Mesendoderm (in vitro differentiated cells): Measurements from ENCODE around the gene HDHD3.

Source experiments
- DNase-seq: peaks from one replicate; pipeline ENCODE4 v3.0.0; 2013
- H2AK5ac ChIP-seq: 2 replicates; pipeline ENCODE4 v1.6.1; 2013; ENCODE audit warnings: low read length, inconsistent platforms
- H2BK120ac ChIP-seq: 2 replicates; pipeline ENCODE4 v1.6.1; 2013; ENCODE audit warnings: low read depth, mild to moderate bottlenecking, low read length, moderate library complexity, mixed read lengths
- H2BK15ac ChIP-seq: replicated peaks from 2 replicates; pipeline ENCODE4 v1.6.1; 2013; ENCODE audit warnings: low read depth, mild to moderate bottlenecking, moderate library complexity
- H2BK5ac ChIP-seq: 2 replicates; pipeline ENCODE4 v1.6.1; 2013; ENCODE audit warnings: low read length, inconsistent platforms
- H3K18ac ChIP-seq: 2 replicates; pipeline ENCODE4 v1.6.1; 2013; ENCODE audit warnings: mild to moderate bottlenecking, low read length, mixed read lengths
- H3K23ac ChIP-seq: one replicate; pipeline ENCODE4 v1.6.1; 2013; ENCODE audit warnings: low read length
- H3K27ac ChIP-seq: 2 replicates; pipeline ENCODE4 v1.5.1; 2013; ENCODE audit warnings: low read depth, mild to moderate bottlenecking, inconsistent platforms, low read length, moderate library complexity
- H3K27me3 ChIP-seq: 2 replicates; pipeline ENCODE4 v1.6.1; 2013; ENCODE audit warnings: low read length, control low read depth, mild to moderate bottlenecking, inconsistent platforms; ENCODE audit not compliant: insufficient read depth, poor library complexity
- H3K36me3 ChIP-seq: 2 replicates; pipeline ENCODE4 v1.6.1; 2013; ENCODE audit warnings: low read length, inconsistent platforms; ENCODE audit not compliant: control insufficient read depth, insufficient read depth
- H3K4ac ChIP-seq: one replicate; pipeline ENCODE4 v1.6.1; 2013; ENCODE audit warnings: low read depth, mild to moderate bottlenecking, low read length, moderate library complexity
- H3K4me1 ChIP-seq: 2 replicates; pipeline ENCODE4 v1.6.1; 2013; ENCODE audit warnings: low read depth, low read length, inconsistent platforms; ENCODE audit not compliant: control insufficient read depth
- H3K4me2 ChIP-seq: 2 replicates; pipeline ENCODE4 v1.6.1; 2013; ENCODE audit warnings: low read length
- H3K4me3 ChIP-seq: 2 replicates; pipeline ENCODE4 v1.5.1; 2013; ENCODE audit warnings: mild to moderate bottlenecking, low read length
- H3K56ac ChIP-seq: one replicate; pipeline ENCODE4 v1.6.1; 2013; ENCODE audit warnings: low read length
- H3K79me1 ChIP-seq: 2 replicates; pipeline ENCODE4 v1.6.1; 2013; ENCODE audit warnings: low read length, inconsistent platforms
- H3K79me2 ChIP-seq: 2 replicates; pipeline ENCODE4 v1.6.1; 2013; ENCODE audit warnings: mild to moderate bottlenecking, low read length; ENCODE audit not compliant: control insufficient read depth, insufficient read depth
- H3K9ac ChIP-seq: 2 replicates; pipeline ENCODE4 v1.6.1; 2013; ENCODE audit warnings: low read length, inconsistent platforms
- H4K5ac ChIP-seq: one replicate; pipeline ENCODE4 v1.6.1; 2013; ENCODE audit warnings: low read length
- H4K8ac ChIP-seq: one replicate; pipeline ENCODE4 v1.6.1; 2013; ENCODE audit warnings: low read depth, mild to moderate bottlenecking, control low read depth, low read length, moderate library complexity
- WGBS: extraction: QIAGEN DNeasy Blood & Tissue Kit; methylation state at CpG from one replicate; pipeline ENCODE4 v1.1.7; 2013; ENCODE audit warnings: low lambda C conversion rate, missing lambda C conversion rate; ENCODE audit not compliant: insufficient coverage; ENCODE audit errors: extremely low coverage; 5-methylcytosine and 5-hydroxymethylcytosine counted together

The HDHD3 gene

GRCh38 chr9:113345190-113345589 lies 31.6 kb downstream of the HDHD3 start:
- no peak overlapping the region for H4K8ac ChIP-seq
- H3K4me3 ChIP-seq, result no peak overlapping the region
- no peaks in the 10 kb centered on the region for H3K4me1 ChIP-seq
- peaks cover 9% of the 10 kb centered on the region for H3K27me3 ChIP-seq
- H3K4me2 ChIP-seq, result no peak overlapping the region
- H3K9ac ChIP-seq, result no peak overlapping the region
- no peaks in the 10 kb centered on the region for H3K36me3 ChIP-seq
- no peaks in the 10 kb centered on the region for H3K79me1 ChIP-seq
- H3K79me2 ChIP-seq, result no peaks in the 10 kb centered on the region
- H2BK5ac ChIP-seq, result no peak overlapping the region
- H3K56ac ChIP-seq, result no peak overlapping the region
- no peak overlapping the region for H4K5ac ChIP-seq
- H2AK5ac ChIP-seq, result no peak overlapping the region
- no peak for DNase-seq
- no peak overlapping the region for H3K18ac ChIP-seq
- no peak overlapping the region for H3K4ac ChIP-seq
- no CpG with 5 or more reads among the region's 2 CpGs for WGBS
- no peak overlapping the region for H2BK120ac ChIP-seq
- H2BK15ac ChIP-seq, result no peak overlapping the region
- H3K23ac ChIP-seq, result no peak overlapping the region
- H3K27ac ChIP-seq, result no peak overlapping the region

DNA sequence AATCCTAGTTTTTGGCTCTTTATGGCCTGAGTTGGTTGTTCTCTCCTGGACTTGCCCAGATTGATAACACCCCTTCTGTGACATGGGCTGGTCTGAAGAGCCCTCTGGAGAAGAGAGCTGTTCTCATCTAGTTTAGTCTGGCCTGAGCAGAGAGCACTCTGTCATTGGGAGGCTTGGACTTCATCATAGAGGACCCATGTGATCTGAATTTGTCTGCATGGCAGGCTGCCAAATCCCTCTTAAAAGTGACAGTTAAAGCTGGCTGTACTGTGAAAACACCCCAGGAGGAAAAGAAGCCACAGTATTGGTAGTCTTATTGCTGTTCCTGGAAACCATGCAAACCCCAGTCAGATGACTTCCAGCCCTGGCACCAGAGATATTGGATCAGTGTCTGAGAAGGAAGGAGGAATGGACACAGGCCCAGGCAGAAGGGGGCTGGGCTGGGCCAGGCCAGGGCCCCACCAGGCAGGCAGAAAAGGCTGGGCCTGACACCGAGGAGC lies 33.0 kb downstream of the HDHD3 start:
- Histone ChIP-seq H3K36me3 (no peaks in the 10 kb centered on the region), H2BK5ac (no peak overlapping the region), H3K4me3 (no peak overlapping the region), H3K79me2 (no peaks in the 10 kb centered on the region), H4K8ac (no peak overlapping the region), H2BK120ac (no peak overlapping the region), H2AK5ac (no peak overlapping the region), H3K9ac (no peak overlapping the region), H3K4me1 (no peaks in the 10 kb centered on the region), H3K18ac (no peak overlapping the region), H3K56ac (no peak overlapping the region), H3K79me1 (no peaks in the 10 kb centered on the region), H3K27ac (no peak overlapping the region), H3K27me3 (no peaks in the 10 kb centered on the region), H3K4me2 (no peak overlapping the region), H4K5ac (no peak overlapping the region), H2BK15ac (no peak overlapping the region), H3K23ac (no peak overlapping the region), H3K4ac (no peak overlapping the region)
- no CpG with 5 or more reads among the region's 1 CpG for WGBS
- no peak for DNase-seq

DNA sequence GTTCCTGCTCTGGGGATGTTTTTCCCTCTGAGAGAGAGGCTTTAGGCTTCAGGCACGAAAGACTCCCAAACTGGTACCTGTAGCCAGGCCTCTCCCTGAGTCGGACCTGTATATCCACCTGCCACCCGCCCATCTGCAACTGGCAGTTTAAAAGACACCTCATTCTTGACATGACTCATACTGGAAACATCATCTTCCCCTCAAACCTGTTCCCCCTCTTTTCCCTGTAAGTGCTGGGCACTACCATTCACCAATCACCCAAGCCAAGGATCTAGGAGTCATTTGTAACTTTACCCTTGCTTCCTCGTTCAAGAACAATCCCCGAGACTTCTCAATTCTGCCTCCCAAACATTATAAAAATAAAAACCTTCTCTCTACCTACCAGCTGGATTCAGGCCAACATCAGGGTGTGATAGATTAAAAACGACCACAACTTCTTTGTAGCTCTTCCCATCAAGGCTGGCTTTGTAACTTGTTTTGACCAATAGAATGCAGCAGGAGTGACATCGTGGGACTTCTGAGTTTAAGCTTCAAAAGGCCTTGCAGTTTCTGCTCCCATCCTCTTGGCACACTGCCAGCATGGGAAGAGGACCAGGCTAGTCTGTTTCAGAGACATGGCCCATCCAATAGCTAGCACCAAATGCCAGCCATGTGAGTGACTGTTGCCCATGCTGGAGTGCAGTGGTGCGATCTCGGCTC lies 34.9 kb downstream of the HDHD3 start:
- H3K79me2 ChIP-seq, result no peaks in the 10 kb centered on the region
- no peak overlapping the region for H3K56ac ChIP-seq
- no peak overlapping the region for H3K4me2 ChIP-seq
- H3K4me3 ChIP-seq, result no peak overlapping the region
- no peak overlapping the region for H2BK120ac ChIP-seq
- peak; percentile 25 for DNase-seq
- H3K27me3 ChIP-seq, result no peaks in the 10 kb centered on the region
- no peak overlapping the region for H4K8ac ChIP-seq
- H3K36me3 ChIP-seq, result no peaks in the 10 kb centered on the region
- no peak overlapping the region for H4K5ac ChIP-seq
- H3K9ac ChIP-seq, result no peak overlapping the region
- no peak overlapping the region for H3K27ac ChIP-seq
- H3K23ac ChIP-seq, result no peak overlapping the region
- no peaks in the 10 kb centered on the region for H3K4me1 ChIP-seq
- WGBS, result no CpG with 5 or more reads among the region's 9 CpGs
- no peak overlapping the region for H2BK15ac ChIP-seq
- H3K79me1 ChIP-seq, result no peaks in the 10 kb centered on the region
- H2BK5ac ChIP-seq, result no peak overlapping the region
- no peak overlapping the region for H2AK5ac ChIP-seq
- H3K4ac ChIP-seq, result no peak overlapping the region
- H3K18ac ChIP-seq, result no peak overlapping the region

DNA sequence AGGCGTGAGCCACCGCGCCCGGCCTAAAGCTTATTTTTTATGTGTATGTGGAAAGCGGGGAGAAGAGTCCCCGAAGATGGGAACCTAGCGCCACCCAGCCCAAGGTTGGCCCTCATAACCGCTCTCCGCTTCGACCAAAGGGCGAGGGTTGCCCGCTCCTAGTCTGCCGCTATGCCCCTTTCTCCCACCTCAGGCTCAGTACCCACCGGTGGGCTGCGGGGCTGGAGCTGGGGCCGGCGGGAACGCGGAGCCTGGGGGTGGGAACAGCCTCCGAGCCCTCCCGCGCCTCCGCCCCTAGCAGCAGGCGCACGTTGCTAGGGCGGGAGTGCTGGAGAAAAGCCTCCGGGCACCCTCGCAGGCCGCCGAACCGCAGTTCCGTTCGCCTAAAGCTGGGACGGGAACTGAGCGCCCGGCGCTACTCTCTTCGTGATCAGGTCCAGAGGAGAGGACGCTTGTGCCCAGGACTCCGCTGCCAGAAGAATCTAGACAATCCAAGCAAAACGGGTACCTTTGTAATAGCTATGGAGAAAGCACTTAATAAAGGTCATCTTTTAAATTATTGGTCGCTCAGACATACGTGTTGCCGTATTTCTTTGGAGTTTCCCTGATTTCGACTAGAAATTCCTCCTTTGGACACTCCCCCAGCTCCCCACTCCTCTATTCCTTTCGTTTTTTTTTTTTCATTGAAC lies 36.6 kb downstream of the HDHD3 start, which contains the start of gene WDR31:
Gene WDR31, minus strand, starts transcription at position 265 of the 689 bp plus-strand sequence. CDS start 8,253 bp downstream, outside the sequence.
- Histone ChIP-seq H3K27ac (no peak within 1 kb of the TSS), H3K4me3 (peak within 1 kb of the TSS; percentile 82), H4K8ac (no peak within 1 kb of the TSS), H3K27me3 (no peaks in the 10 kb centered on the region), H4K5ac (peak within 1 kb of the TSS; percentile 71), H3K4ac (no peak within 1 kb of the TSS), H3K18ac (peak within 1 kb of the TSS; percentile 83), H2BK15ac (no peak within 1 kb of the TSS), H3K4me1 (no peaks in the 10 kb centered on the region), H2AK5ac (no peak within 1 kb of the TSS), H3K23ac (peak within 1 kb of the TSS; percentile 45), H3K36me3 (no peaks in the 10 kb centered on the region), H3K4me2 (peak within 1 kb of the TSS; percentile 85), H3K79me1 (no peaks in the 10 kb centered on the region), H3K9ac (peak within 1 kb of the TSS; percentile 91), H2BK120ac (no peak within 1 kb of the TSS), H2BK5ac (no peak within 1 kb of the TSS), H3K79me2 (no peaks in the 10 kb centered on the region), H3K56ac (peak within 1 kb of the TSS; percentile 95)
- DNase-seq, result peak; percentile 90
- no CpG with 5 or more reads among the region's 46 CpGs for WGBS

GRCh38 chr9:113337714-113338113 lies 39.1 kb downstream of the HDHD3 start:
- no CpG with 5 or more reads among the region's 2 CpGs for WGBS
- Histone ChIP-seq H3K36me3 (no peaks in the 10 kb centered on the region), H3K27ac (no peak overlapping the region)

More at GRCh38 chr9:113337714-113338113, 39.1 kb downstream of the HDHD3 start:
- no peak overlapping the region for H4K5ac ChIP-seq
- no peak overlapping the region for H4K8ac ChIP-seq
- H2BK15ac ChIP-seq, result no peak overlapping the region
- no peak overlapping the region for H2AK5ac ChIP-seq
- H3K4me2 ChIP-seq, result no peak overlapping the region
- no peak overlapping the region for H2BK5ac ChIP-seq
- no peak for DNase-seq
- H3K79me1 ChIP-seq, result no peaks in the 10 kb centered on the region
- no peak overlapping the region for H3K23ac ChIP-seq
- H3K4me1 ChIP-seq, result no peaks in the 10 kb centered on the region
- H3K79me2 ChIP-seq, result no peaks in the 10 kb centered on the region
- H2BK120ac ChIP-seq, result no peak overlapping the region
- H3K18ac ChIP-seq, result no peak overlapping the region
- H3K27me3 ChIP-seq, result no peaks in the 10 kb centered on the region
- no peak overlapping the region for H3K4me3 ChIP-seq
- no peak overlapping the region for H3K9ac ChIP-seq
- H3K4ac ChIP-seq, result no peak overlapping the region
- H3K56ac ChIP-seq, result no peak overlapping the region
